ENCODE measurements around the gene ZNF428.

GRCh38 chr19:43582495-43582894 lies 36.9 kb downstream of the ZNF428 start:
- TF ChIP-seq EZH2 (IDR thresholded peaks at IDR 0.05; ENCODE audit: borderline replicate concordance, low read length): no peak
- no peak for TF ChIP-seq CTCF (IDR thresholded peaks at IDR 0.05; ENCODE audit: low read length)

Measured in OCI-LY1 (cell line).